Activated CD8-positive, alpha-beta memory T cell treated with anti-CD3 and anti-CD28 coated beads for 4 hours (primary cell): ENCODE results near the gene SPOP.
A peak's percentile ranks its signal among the peaks of the same experiment; 100 is the strongest.
"Not testable (repeated sequence)": the region's sequence is repeated elsewhere in the genome, so short reads cannot be mapped to it uniquely, and the experiment has no call there.

ENCODE experiments used
- DNase-seq, 2 donors: peaks; one replicate each; pipeline ENCODE4 v3.0.0-alpha.2; 2020; ENCODE audit warnings: low read depth in 2 of 2

The SPOP gene

DNA sequence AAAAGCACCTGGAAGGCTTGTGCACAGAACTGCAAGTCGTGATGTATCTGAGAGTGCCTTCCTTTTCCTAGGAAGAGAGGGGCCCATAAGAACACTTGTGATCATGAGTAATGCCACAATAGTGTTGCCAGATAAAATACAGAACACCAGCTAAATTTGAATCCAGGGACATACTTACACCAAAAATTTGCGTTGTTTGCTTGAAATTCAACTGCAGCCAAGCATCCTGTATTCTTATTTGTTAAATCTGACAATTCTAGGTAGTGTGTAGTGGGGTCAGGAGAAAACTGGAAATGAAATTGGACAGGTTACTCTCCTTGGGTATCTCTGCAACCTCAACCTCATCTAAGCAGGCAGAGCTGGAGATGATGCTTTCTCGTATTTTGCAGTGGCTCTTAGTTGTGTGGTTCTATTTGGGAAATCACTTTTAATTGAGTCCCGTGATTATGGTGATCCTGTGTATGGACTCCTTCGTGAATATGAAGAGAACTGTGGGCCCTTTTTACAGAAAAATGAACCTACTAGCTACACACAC is 17.9 kb upstream of the SPOP start:
- DNase-seq, result no peak

DNA sequence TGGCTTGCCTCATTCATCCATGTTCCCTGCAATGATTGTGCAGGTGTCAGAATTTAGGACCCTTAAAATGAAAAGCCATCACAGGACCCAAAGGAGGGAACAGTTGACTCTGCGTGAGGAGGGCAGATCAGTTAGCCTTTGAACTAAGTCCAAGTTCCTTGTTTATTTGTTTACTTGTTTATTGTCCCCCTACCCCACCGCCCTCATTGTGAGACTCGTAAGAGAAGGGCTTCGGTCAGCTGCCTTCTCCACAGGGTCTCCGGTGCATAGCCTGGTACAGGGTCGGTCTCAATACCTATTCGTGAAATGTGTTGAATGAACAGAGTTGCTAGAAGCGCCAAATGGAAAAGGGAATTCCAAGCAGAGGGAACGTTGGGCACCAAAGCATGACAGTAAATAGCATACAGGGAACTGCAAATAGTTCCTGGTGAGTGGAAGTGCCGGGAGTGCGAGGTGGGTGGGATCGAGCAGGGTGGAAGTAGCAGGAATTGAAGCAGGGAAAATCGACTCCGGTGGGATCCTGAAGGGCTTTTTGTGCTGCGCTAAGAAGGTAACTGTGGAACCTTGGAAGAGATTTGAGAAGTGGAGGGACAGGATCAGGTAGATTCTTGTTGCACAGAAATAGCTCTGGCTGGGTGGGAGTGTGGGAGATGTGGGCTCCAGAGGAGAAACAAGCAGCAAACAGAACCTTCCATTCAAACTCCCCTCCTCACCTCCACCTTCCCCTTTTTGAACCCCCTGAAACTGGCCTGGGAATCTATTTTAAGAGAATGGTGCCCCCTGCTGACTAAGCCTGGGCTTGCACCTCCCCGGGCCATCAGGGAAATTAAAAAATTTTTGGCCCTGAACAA is 17.2 kb upstream of the SPOP start:
- DNase-seq, result peak in 1 of 2 donors; percentile 42

DNA sequence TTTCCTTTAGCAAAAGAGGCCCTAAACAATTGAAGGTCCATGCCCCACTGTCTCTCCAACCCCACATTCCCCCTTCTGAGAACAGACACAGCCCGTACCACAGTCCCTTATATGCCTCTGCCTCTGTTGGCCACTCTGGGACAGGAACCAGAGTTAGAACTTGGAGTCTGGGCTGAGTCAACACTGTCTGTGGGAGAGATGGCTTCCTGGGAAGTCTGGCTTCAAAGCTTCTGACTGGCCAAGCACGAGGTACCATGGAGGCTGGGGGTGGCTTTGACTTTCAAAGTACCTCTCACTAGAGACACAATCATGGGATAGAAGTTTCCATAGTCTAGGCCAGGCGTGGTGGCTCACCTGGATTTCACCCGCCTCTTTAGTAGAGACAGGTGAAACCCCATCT is 14.9 kb upstream of the SPOP start:
- no peak for DNase-seq

DNA sequence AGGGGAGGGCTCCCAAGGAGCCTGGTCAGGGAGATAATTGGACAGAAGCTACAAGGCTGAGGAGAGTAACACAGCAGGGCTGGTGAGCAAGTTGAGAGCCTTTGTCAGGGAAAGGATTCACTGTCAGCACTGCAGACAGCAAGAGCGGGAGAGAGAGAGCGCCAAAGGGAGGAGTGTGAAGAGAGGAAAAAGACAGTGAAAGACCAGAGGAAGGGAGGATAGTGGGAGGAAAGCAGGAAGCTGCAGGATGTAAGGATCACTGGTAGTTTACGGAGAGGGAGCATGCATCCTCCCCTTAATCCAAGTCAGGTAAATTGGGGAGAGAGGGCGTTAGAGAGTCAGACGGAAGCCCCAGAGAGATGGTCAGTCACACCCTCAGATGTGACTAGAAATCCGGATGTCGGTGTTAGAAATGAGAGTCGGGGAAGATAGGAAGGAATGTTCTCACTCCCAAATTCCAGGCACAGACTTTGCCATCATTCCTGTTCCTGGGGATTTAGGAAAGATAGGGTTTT is 13.8 kb upstream of the SPOP start:
- DNase-seq, result no peak

DNA sequence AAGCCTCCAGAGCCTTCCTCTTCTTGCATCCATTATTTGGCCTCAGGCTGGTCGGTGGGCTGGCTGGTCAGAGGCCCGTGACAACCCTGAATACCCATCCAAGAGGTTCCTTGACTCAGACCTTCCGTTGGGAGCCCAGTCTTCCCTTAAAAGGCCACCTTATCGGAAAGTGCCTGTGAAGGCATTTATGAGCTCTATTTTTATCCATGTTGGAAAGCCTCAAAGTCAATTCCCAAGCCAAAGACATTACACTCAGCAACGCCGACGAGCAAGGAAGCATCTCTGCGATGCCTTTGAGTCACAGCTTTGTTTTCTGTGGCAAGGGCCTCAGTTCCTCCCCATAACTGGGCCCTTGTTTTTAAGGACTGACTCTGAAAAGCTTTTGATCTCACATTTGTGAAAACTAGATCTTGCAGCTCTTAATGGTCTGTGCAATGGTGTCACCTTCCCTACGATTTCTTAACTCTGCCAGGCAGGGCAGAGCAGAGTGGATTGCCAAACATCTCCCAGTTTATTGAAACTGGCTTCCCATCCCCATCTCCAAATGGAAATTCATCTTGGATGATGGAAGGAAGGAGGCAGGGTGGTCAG is 13.3 kb upstream of the SPOP start:
- no peak for DNase-seq

DNA sequence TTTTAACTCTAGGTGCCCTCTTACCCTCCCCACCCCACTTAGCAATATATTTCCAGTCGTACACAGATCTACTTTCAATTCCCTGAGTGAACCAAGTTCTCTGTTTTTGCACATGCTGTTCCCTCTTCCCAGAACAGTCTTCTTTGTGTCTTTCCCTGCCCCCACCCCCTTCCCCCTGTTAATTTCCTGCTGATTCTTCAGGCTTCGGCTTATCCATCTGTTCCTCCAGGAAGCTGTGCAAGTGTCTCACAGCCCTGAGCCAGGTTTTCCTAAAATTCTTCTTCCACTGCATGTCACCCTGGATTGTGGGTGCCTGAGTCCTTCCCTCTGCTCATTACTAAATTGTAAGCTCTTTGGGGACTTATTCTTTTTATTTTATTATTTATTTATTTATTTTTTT is 12.4 kb upstream of the SPOP start:
- DNase-seq, result no peak

DNA sequence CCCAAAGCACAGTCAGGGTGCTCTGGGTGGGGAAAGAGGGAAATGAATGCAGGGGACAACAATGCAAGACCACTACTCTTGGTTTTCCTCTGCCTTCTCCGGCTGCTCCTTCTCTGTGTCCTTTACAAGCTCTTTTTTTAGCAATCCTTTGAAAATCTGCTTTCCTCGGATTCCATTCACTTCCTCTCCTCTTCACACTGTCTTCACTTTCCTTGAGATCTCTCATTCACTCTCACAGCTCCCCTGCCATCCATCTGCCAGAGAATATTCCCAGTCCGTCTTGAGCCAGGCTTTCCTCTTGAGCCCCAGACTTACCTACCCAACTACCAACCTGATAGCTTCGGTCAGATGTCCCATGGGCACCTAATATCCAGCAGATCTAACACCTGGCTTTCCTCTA is 11.0 kb upstream of the SPOP start:
- DNase-seq, result no peak

DNA sequence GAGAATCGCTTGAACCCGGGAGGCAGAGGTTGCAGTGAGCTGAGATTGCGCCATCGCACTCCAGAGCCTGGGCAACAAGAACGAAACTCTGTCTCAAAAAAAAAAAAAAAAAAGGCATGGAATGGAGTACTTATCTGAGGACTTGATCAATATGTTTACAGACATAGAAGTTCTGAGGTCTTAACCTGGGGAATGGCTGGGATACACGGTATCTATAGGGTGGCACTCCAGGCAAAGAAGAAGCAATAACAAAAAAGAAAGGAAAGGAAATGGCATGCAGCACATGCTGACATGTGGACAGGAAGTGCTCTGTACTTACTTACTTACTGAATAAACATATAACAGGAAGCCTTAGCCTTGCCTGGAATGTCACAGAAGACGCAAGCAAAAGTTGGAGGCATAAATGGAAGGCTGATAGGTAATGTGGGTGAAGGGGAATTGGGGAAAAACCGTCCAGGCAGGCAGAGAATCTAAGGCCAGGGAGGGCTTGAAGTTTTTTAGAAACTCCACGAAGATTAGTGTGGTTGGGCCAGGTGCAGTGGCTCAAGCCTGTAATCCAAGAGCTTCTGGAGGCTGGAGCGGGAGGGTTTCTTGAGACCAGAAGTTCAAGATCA is 10.1 kb upstream of the SPOP start:
- no peak for DNase-seq

DNA sequence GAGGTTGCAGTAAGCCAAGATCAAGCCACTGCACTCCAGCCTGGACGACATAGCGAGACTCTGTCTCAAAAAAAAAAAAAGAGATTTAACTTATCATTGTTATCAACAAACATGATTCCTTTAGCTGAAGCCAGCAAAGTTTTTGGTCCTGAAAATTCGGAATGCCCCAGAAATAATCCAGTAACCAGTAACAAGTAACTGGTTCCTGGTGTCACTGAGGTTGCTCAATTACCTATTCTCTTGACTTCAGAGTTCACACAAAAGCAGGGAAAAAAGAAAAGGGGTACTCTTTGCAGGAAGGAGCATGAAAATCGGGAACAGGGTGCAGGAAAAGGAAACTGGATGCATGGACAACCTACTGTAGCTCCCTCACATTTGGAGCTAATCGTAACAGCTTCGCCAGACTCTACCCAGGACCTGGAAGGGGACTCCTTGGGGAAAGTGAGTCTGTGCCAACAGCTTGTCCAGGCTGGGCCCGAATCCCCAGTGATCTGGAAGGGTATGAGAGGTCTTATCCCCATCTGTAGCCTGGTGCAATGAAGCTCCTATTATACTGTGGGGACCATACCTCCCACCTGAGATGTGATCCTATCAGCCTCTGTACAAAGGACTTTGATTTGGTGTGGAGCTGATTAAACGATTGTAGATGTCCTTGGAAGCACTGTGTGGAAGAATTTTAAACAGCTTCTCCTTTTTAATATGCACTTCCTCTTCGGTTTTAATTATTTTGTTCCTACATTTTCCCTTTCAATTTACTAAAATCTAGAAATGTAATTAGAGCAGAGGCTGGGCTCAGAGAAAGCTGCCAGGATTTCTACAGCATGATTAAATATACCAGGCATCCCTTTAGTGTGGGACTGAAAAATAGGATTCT is 3.4 kb upstream of the SPOP start:
- no peak for DNase-seq

DNA sequence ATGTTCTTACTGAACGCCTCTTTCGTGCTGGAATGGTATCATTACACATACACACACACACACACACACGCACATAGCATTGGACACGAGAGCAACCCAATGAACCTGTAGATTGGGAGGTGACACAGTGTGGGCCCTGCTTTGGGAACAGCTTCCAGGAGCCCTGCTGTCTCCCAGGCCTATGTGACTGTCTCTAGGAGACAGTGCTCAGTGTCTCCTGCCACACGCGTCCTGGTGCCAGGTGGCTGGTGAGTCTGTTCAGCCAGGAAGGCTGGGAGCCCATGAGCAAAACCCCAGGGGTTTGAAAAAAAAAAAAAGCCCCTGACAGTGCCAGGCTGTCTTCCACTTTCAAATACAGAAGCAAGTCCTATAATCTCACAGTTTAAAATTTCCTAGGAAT is 2.4 kb upstream of the SPOP start:
- DNase-seq, result no peak

DNA sequence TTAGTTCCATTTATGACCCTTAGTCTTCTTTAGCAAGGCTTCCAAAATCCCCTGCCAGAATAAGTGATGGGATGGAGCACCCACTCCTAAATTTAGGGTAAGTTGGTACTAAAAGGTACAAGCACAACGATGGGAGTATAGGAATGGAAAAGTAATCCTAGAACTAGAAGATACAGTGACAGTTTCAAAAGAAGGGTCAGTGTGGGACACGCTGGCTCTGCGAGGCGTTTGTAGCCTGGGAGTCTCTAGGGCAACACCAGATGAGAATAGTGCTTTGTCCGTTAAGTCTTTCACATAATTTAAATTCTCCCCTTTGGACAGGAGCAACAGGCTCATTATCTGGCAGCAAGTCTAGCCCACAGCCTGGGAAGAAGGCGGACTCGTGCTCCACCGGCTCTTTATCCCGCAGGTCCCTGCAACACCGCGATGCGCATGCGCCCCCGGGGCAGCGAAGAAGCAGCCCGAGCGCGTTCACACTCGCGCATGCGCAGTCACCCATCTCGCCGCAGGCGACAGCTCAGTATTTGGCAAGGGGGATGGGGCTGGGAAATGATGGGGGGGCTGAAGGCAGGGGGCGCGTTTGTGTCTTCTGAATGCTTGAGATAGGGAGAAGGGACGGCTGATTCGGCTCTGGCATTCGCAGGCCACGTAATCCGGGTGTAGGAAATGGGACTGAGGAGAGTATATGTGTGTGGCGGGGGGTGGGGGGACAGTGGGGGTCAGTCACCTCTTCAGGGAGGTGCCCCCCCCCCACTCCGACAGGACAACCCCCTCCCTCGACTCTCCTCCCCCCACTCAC is 564 bp downstream of the SPOP start:
- peak; percentile 93 to 94 for DNase-seq

DNA sequence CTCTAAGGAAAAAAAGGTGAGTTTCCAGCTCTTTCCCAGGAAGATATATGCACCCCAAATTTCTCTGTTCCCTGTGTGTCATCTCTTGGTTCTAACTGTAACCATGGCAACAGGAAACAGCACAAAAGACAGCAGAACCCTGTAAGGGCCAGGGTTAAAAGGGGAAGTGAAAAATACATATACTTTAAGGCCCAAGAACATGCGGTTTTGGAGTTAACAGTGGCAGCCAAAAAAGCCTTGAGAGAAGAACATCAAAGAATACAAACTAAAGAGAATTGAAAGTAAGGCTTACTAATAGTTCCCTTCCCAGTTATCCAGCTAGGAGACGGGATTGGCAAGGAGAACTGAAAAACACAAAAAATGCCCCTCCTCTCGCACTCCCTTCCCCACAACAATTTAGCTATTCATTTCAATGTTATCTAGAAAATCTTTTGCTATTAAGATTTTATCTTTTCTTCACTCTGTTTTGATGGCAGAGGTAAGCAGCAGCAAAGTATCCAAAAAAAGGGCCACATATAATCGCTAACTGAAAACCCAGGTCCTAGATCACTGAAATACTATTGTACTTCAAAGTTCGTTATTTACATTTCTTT is 1.5 kb downstream of the SPOP start:
- DNase-seq, result no peak

DNA sequence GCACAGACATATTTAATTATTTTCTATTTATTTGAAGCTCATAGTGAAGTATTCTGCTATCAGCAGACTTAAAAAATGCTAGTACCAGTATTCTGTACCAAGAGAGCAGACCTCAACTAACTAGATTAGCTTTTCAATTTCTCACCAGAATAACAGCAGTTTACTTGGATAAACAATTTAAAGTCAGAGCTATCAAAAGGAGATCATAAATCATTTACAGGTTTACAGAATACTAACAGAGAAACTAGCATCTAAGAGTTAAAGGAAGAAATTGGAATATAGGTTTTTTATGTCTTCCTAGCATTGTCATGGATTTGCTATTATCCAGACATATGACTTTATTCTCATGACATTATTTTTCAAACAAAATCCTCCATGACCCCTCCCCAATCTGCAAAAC is 3.4 kb downstream of the SPOP start:
- no peak for DNase-seq

DNA sequence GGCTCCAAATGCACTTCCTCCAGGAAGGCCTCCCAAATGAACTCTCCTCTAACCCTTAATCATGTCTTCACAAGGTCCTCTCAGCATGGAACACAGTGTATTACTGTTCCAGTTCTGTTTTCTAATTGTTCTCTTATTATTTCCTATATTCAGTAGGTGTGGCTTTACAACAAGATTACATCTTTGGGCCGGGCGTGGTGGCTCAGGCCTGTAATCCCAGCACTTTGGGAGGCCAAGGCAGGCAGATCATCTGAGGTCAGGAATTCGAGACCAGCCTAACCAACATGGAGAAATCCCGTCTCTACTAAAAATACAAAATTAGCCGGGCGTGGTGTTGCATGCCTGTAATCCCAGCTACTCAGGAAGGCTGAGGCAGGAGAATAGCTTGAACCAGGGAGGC is 4.2 kb downstream of the SPOP start:
- DNase-seq, result not testable (repeated sequence)

DNA sequence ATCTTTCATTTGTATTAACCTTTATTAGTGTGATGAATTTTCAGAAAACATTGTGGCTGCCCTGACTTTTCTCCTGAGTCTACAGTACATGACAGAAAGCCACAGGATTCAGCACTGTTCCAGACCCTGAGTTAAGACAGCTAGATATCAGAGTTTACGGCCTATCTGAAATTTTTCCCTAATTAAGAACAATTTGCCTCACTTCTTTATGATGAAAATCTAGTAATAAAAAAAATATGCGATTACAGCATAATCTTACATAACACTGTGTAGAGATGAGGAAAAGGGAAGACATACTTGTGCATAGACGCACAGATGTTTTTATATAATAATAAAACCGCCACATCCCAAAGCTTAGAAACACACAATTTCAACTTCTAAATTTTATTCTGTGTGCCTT is 7.3 kb downstream of the SPOP start:
- no peak for DNase-seq

DNA sequence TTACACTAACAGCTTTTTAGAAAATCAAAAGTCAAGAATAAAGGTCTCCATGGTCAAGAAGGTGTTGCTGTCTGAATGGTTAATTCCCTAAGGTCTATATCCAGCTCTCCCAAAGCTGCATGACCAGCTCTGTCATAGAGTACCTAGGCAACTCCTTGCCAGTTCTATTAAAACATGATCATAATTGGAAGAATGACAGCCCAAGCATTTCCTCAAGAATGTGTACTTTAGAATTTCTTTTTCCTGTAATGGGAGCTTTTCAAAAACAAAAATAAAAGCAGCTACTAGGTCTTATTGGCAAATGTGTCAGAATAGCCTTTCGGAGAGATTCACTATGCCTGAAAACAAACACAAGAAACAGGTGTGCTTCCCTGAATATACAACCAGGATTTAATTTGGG is 7.9 kb downstream of the SPOP start:
- no peak for DNase-seq

DNA sequence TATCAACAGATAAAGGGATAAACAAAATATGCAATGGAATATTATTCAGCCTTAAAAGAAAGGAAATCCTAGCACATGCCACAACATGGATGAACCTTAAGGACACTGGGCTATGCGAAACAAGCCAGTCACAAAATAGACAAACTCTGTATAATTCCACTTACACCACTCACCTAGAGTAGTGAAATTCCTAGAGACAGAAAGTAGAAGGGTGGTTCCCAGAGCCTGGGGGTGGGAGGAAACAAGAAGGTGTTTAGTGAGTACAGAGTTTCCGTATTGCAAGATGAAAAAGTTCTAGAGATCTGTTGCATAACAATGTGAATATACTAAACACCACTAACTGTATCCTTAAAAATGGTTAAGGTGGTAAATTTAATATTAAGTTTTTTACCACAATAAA is 10.0 kb downstream of the SPOP start:
- DNase-seq, result no peak

DNA sequence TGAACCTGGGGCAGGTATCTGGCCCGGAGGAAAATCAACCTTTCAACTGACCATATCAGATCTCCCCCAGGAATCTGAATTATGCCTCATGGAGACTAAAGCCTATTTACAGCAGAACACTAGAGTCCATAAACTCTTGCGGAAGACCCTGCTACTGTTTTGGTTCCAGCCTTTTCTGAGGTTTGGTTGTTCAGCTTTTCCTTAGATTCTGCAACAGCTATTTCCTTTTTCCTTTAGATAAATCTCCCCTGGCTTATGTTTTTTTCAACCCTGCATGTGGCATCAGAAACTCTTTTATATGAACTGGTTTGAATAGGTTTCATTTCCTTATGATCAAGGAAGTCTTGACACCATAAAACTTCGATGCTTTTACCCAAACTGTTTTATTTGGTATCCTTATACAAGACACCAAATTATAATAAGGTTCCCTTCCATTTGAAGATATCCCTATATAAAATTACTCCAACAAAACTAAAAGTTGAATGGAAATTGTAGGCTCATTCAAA is 13.1 kb downstream of the SPOP start:
- no peak for DNase-seq

DNA sequence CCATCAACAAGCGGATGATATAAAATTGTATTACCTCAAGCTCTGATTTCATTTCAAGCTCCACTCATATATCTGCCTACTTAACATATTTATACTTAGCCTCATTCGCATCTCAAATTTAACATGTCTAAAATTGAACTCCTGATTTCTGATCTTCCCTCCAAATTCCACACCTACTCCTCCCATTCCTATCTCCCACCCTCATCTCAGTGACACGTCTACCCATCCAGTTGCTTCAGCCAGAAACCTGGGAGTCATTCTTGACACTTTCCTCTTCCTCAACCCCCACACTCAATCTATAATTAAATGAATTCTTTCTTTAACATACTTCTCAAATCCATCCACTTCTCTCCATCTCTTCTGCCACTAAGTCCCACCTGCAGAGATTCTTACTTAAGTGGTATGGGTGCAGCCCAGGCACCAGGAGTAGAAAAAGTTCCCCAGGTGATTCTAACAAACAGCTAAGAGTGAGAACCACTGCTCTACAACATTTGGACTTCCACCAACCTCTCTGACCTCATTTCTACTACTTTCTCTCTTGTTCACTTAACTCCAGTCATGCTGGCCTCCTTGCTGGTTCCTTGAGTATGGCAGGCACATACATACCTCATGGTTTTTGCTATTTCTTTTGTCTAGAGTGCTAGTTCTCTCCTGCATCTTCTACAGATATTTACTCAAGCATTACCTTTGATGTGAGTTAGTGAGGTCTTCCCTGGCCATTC is 18.1 kb downstream of the SPOP start:
- no peak for DNase-seq

DNA sequence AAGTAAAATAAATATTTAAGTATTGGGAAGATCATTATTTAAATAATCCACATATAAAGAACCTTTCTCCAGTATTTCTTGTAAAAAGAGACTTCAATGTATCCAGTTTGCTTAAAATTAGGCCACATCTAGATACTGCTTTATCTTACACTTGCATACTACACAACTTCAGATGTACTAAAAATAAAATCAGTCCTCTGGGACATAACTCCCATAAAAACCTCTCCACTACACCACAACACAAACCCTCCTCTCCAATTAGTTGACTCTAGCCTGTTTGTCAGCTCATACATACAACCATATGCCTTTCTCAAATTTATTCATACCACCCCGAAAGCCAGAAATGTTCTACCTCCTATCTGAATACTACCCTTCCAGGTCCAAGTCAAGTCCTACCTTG is 21.6 kb downstream of the SPOP start:
- no peak for DNase-seq
